KG1 (cell line): ENCODE measurements around the gene SSX2IP.

ENCODE experiments used
- DNase-seq: peaks from one replicate; lab custom pipeline; 2025; lab: John Stamatoyannopoulos, UW

Gene SSX2IP

GRCh38 chr1:84711121-84711520, 20.9 kb upstream of the SSX2IP start:
- DNase-seq = no peak

GRCh38 chr1:84709131-84709530, 18.9 kb upstream of the SSX2IP start:
- DNase-seq = no peak

GRCh38 chr1:84708031-84708430, 17.8 kb upstream of the SSX2IP start:
- no peak for DNase-seq

GRCh38 chr1:84705513-84705912, 15.3 kb upstream of the SSX2IP start:
- DNase-seq = no peak

GRCh38 chr1:84704872-84705417, 14.7 kb upstream of the SSX2IP start:
- DNase-seq = no peak

GRCh38 chr1:84703431-84703830, 13.2 kb upstream of the SSX2IP start:
- no peak for DNase-seq

GRCh38 chr1:84702143-84702542, 11.9 kb upstream of the SSX2IP start:
- no peak for DNase-seq

- DNase-seq = no peak
These were observed 11.1 kb upstream of the SSX2IP start for GRCh38 chr1:84701376-84701775.

GRCh38 chr1:84700070-84700469, 9.8 kb upstream of the SSX2IP start:
- no peak for DNase-seq

GRCh38 chr1:84698151-84699110, 8.2 kb upstream of the SSX2IP start:
- DNase-seq = no peak

- DNase-seq = no peak
These were observed 3.5 kb upstream of the SSX2IP start for GRCh38 chr1:84693785-84694184.

GRCh38 chr1:84693005-84693404, 2.7 kb upstream of the SSX2IP start:
- no peak for DNase-seq

- no peak for DNase-seq
These were observed 2.1 kb upstream of the SSX2IP start for GRCh38 chr1:84692391-84692790.

- no peak for DNase-seq
These were observed 992 bp upstream of the SSX2IP start for GRCh38 chr1:84691122-84691783.

GRCh38 chr1:84689514-84690396, 506 bp downstream of the SSX2IP start:
- DNase-seq = peak; percentile 67

- no peak for DNase-seq
These were observed 1.7 kb downstream of the SSX2IP start for GRCh38 chr1:84688463-84689061.

- DNase-seq = no peak
These were observed 2.4 kb downstream of the SSX2IP start for GRCh38 chr1:84687714-84688462.

- DNase-seq = no peak
These were observed 4.0 kb downstream of the SSX2IP start for GRCh38 chr1:84686223-84686622.

- DNase-seq = no peak
These were observed 6.8 kb downstream of the SSX2IP start for GRCh38 chr1:84683508-84683907.

GRCh38 chr1:84682047-84682446, 8.2 kb downstream of the SSX2IP start:
- no peak for DNase-seq
